Suppressor macrophage treated with lipopolysaccharide for 4 hours (primary cell): ENCODE measurements around the gene BOC.

Experiments
- DNase-seq: peaks from one replicate; pipeline ENCODE4 v3.0.0-alpha.2; 2020

The BOC gene

DNA sequence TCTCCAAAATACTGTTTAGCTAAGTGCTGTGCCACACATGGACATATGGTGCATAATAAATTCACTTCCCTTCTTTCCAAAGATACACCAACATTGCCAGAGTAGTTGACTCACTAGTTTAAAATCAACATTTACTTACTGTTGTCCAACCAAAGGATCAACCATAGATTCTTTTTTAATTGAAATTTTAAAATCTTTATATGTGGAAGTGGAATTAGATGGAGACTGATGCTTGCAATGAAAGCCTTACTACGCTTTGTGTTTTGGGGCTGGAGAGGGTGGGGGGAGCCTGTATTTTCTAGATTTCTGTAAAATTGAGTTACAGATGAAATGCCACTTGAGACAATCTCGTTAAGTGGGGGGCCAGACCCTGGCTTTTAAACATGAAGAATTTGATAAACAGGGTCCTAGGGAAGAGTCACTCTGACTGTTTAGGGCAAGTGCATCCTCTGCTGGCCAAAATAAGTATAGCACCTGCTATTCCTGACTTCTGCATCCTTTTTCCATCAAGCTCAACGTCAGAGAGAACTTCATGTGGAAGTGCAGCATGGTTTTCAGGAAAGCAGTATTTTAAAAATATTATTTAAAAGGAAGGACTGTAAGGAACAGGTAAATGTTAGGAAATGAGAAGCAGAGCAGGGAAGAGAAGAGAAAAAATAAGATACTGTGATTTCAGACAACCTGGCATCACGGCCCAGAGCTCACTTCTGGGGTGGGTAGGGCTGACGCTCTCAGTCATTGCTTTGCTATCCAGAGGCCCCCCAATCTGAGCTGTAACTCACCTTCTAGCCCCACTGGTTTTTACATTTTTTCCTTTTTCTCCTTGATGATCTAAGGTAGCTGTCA, 76.7 kb downstream of the BOC start:
- peak; percentile 76 for DNase-seq

DNA sequence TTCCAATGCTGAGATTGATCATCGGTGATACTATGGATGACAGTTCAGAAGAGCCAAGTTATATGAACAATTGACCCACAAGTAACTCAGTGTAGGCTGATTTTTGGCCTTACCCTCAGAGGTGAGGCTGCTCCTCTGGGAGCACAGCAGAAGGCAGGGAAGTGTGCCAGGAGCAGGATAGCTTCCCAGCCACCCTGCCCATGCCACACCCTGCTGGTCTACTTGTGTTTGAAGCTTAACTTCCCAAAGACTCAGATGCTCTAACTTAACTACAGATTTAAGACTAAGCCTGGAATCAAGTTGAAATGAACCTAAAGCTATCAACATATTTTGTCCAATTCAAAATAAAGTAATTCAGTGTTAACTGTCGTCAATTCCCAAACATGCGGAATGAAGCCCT, 77.5 kb downstream of the BOC start:
- no peak for DNase-seq

DNA sequence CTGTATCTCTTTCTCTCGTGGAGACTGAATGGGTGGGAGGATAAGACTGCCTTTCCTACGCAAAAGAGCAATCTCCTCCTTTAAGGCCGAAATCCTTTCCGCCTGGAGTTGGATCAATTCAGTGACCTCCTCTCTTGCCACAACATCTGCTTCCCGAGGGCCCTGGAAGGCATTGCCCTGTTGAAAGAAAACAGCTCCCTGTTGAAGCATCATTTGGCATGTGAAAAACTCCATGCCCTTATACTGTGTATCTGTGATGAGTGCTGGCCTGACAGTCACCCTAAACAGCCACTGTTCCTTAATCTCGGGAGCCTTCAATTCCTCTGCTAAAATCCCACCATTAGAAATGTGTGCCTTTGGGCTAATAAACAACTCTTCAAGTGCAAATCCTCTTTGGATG, 80.2 kb downstream of the BOC start:
- DNase-seq, result no peak

DNA sequence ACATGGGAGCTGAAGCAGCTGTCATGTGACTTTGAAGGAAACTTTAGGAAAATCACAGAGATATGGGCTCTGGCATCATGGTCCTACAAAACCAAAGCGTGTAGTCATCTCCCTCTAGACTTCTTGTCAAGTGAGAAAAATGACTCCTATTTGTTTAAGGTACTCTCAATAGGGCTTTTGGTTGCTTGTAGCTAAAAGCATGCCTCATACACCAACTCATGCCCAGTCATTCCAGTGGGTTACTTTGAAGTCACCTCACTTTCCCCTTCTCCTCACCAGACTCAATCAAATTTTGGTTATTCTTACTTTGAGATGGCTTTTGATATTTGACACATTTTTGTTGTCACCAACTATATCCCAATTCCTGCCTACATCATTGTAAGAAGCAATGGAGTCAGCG, 81.6 kb downstream of the BOC start:
- no peak for DNase-seq

DNA sequence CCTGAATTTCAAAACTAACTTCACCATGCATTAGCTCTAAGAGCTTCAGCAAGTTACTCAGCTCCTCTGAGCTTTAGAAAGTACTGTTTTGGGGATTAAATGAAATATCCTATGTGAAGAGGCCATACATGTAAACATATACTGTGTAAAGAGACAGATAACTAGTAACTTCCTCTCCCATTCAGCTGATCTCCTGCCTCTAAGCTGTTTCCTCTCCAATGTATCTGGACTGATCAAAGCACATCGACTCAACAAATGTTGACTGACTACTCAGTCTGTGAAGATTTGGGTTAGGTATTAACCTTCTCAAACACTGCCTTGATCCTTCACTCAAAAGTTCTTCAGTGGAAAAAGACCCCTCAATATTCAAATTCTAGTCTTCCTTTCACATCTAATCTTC, 82.0 kb downstream of the BOC start:
- DNase-seq, result no peak

DNA sequence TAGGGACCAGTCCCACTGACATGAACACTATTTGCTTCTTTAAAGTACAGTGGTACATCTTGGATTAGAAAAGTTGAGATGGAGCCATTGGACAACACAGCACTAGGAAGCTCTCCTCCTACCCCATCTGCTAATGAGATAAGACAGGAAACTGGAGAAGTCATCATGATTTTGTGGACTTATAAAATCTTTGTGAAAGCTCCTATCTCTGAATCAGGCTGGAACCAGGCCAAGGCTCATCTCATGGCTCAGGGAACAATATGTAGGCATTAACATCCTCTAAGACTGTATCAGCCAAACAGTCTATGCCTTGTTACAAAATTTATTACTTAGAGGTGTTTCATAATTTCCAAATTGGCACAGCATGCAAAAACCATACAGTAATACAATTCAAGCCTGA, 84.1 kb downstream of the BOC start:
- DNase-seq, result no peak

DNA sequence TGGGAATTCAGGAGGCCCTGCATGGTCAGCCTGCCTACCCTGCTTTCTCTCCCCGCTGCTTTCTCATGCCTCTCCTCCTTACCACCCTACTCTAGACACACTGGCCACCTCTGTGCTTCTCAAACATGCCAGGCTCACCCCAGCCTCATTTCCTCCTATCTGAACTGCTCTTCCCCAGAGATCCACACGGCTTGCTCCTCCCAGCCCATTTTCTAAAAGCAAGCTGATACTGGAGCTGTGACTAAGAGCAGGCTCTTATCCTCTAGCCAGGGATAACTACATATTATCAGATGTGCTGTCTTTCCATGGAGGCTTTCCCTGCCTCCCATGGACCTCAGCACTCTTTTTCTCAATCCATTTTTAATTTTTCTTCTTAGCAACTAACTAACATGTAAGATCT, 85.9 kb downstream of the BOC start:
- no peak for DNase-seq

DNA sequence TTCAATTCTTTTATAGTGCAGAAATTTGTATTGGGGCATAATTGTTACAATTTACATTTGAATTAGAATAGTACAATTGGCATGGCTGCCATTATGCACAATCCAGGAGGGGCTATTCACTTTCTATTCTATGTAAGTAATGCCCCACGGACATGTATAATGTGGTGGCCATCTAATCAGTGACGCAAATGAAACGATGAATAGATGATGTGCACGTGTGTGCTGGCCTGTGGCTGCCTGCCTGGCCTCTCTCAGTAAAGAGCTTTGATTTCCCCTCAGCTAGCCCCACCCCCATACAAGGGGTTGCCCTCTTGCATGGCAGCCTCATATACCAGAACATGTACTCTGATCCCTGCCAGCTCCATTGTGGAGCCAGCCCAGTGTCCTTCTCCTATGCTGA, 86.5 kb downstream of the BOC start:
- no peak for DNase-seq

DNA sequence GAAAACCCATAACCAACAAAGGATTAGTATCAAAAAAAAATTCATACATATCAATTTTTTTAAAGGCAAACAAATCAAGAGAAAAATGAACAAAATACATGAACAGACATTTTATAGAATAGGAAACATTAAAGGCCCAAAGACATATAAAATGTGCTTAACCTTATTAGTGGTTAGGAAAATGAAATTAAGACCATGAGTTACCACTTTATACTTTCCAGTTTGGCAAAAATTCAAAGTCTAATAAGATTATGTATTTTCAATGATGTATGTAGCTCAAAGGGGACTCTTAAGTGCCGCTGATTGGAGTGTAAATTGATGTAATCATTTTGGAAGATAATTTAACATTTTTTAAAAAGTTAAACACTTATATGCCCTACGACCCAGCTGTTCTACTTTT, 89.2 kb downstream of the BOC start:
- DNase-seq, result no peak

DNA sequence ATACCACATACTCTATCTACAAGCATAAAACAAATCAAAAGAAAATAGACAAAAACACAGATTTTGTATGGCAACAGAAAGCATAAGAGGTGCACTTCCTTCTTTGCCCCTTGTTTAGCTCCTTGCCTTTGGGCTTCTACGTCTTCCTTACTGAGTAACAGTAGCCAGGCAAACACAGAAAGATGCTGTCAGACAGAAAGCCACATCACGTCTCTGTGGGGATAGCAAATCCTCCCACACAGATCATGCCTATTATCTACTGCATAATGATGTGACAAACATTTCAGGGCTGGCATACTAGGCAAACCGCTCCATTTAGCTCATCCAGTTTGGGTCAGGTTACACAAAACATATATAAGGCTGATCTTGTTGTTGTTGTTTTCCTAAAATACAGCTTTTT, 92.7 kb downstream of the BOC start:
- DNase-seq, result no peak

DNA sequence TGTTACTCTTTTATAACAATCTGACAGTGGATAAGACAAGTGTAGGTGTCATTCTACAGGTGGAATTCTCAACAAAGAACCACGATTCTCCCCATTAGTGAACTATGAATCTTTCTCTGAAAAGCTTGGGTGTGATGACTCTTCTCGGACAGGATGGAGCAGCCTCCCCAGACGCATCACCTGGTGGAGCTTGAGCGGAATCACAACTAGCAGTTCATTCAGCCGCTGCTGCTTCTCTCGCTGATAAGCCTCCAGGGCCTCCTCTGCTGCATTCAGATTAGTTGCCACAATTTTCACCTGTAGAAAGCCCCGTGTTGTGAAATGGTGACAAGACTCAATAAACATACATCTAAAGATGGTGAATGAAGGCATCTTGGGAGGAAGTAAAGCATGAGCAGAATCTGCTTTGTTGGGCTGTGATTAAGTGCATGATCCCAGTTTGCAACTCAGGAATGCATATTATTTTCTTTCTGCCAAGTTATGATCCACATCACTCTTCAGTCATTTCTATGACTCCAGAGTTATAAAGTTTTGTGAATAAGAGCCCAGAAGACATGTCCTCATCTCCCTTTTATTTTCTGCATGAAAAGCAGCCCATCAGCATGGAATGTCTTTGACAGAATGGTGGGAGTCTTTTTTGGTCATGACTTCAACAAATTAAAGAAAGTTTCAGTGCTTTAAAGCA, 93.6 kb downstream of the BOC start:
- DNase-seq, result no peak

DNA sequence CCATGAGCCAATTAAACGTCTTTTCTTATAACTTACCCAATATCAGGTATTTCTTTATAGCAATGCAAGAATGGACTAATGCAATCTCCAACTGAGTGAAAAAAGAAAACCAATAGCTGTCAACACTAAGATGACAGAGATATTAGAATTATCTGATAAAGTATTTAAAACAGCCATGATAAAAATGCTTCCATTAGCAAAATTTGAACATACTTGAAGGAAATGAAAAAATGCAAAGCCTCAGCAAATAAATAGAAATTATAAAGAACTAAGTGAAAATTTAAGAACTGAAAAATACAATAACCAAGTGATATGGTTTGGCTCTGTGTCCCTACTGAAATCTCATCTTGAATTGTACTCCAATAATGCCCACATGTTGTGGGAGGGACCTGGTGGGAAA, 99.6 kb downstream of the BOC start:
- no peak for DNase-seq

DNA sequence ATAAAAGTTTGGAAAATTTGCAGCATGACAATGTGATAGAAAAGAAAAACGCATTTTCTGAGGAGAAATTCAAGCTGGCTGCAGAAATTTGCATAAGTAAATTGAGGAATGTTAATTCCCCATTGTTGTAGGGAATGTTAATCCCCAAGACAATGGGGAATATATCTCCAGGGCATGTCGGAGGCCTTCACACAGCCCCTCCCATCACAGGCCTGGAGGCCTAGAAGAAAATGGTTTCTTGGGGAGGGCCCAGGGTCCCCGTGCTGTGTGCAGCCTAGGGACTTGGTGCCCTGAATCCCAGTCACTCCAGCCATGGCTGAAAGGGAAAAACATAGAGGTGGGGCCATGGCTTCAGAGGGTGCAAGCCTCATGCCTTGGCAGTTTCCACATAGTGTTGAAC, 101.1 kb downstream of the BOC start:
- DNase-seq, result no peak

DNA sequence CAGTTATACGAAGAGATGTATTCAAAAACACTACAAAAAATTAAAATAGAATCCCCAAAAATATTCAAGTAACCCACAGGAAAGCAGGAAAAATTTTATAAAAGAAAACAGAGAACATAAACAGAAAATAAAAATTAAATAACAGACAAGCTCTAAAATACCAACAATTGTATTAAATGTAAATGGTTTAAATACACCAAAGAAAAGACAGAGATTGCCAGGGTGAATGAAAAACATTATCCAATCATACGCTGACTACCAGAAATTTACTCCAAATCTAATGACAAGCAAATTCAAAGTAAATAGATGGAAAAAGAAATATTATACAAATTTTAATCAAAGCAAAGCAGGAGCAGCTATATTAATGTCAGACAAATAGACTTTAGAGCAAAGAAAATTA, 103.6 kb downstream of the BOC start:
- no peak for DNase-seq

DNA sequence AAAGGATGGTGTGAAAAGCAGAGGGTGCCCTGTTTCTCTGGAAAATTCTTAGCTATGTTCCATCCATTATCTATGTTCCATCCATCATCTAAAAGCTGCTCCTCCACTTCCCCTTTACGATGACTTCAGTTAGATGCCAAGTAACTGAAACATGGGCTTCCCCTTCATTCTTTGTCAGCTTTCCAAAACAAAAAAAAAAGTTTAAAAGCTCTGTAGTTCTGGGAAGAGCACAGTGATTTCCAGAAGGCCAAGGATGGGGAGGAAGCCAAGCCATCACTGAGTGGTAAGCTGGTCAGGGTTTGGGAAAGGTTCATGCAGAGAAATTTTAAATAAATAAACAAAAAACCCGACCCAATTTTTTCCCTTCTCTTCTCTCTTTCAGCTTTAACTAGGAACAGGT, 118.4 kb downstream of the BOC start:
- DNase-seq, result peak; percentile 30

DNA sequence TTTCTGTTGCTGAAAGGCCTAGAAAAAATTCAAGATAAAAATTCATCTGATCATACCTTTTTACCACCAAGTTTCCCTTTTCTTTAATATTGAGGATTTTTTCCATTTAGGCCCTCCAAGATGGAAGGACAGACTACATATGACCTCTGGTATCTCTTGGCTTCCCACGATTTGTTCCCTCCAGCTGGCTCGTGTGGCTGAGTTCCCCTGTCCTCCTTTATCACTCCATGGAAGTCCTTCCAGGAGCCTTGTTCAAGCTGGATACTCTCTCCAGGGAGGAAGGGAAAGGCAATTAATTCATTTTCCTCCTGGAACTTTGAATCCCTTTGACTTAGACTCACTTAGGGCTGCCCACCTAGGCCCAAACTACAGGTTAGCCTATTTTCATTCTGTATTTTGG, 119.4 kb downstream of the BOC start:
- DNase-seq, result no peak

DNA sequence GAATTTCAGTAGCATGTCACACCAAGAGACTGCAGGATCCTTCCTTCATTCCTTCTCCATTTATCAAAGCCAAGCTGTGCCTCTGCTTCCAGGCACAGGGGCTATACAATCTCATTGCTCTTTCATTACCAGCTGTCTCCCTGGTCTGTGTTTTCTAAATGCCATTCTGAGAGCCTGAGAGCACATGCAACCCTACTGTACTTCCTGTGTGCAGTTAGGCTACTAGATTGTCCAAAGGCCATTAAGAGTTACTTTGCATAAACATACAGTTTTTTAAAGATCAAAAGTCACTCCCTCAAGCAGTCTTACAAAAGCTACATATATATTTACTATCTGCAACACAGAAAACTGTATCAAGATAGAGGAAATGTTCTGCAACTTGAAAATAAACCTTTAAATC, 119.8 kb downstream of the BOC start:
- DNase-seq, result no peak
